K562 (cell line): ENCODE results near the gene OGT. TPM values are rescaled to one million over a fixed set of nuclear protein-coding genes. Genes with fewer than 3 reads are reported as not detected.
A peak's percentile ranks its signal among the peaks of the same experiment; 100 is the strongest.

Source experiments
- ATAC-seq: fragments of 200-7000 bp; cut with Tn5 transposase; 3 replicates; pipeline ENCODE4 v1.9.1; 2020; ENCODE audit warnings: moderate library complexity
- BruUV-seq: library from RNA; stranded (reverse); fragments of 400-500 nt; replicated peaks from 2 replicates; lab custom pipeline; 2021; lab: Mats Ljungman, UMichigan
- CTCF ChIA-PET: fragments of 300-600 bp; formaldehyde crosslinking; extraction: SDS; loops from one replicate; lab custom pipeline; 2021; ENCODE audit warnings: low intra/inter-chr PET ratio; lab: Yijun Ruan, JAX
- POLR2A ChIA-PET: fragments of 300-600, 350-650 bp; sonication (Branson Sonifier 250); formaldehyde crosslinking; extraction: SDS; loops from one replicate; lab custom pipeline; 2021; ENCODE audit warnings: antibody characterized with exemption, inconsistent platforms; lab: Yijun Ruan, JAX
- DNase-seq, 4 experiments: peaks; one replicate each; pipeline versions ENCODE4 v3.0.0 to v3.0.0-alpha.2; 2011 to 2018; ENCODE audit warnings: low spot score in 3 of 4, mixed read lengths in 3 of 4; ENCODE audit errors: extremely low read depth in 1 of 4
- FAIRE-seq: peaks from 2 replicates; lab custom pipeline; 2011; peaks lifted over from hg19 to GRCh38; lab: Jason Lieb, UNC
- H2AFZ ChIP-seq: 2 replicates; pipeline ENCODE4 v1.6.0; 2011; ENCODE audit warnings: low read depth, low read length, control low read depth, inconsistent platforms
- H3K27ac ChIP-seq: fragments of 200-600 bp; 3 replicates; pipeline ENCODE4 v1.8.0; 2011; ENCODE audit warnings: low read depth, mild to moderate bottlenecking, control low read depth, inconsistent platforms, low read length, moderate library complexity, mixed read lengths; ENCODE audit errors: extremely low read depth
- H3K27me3 ChIP-seq, 2 experiments: fragments of 300-600 bp in 1 of 2; 2 replicates in 1 of 2; 3 replicates in 1 of 2; pipeline versions ENCODE4 v1.6.0 to v1.8.0; 2011; ENCODE audit warnings: inconsistent platforms in 2 of 2, low read length in 2 of 2, mild to moderate bottlenecking in 1 of 2, mixed read lengths in 1 of 2, moderate library complexity in 1 of 2; ENCODE audit not compliant: control insufficient read depth in 2 of 2, insufficient read depth in 2 of 2
- H3K36me3 ChIP-seq: fragments of 300-600 bp; 3 replicates; pipeline ENCODE4 v1.8.0; 2011; ENCODE audit warnings: mild to moderate bottlenecking, low read length, inconsistent platforms; ENCODE audit not compliant: control insufficient read depth, insufficient read depth
- H3K4me1 ChIP-seq, 2 experiments: fragments of 200-600 bp in 1 of 2; replicated peaks in 1 of 2; 2 replicates in 1 of 2; 3 replicates in 1 of 2; pipeline versions ENCODE4 v1.5.1 to v1.8.0; 2011; ENCODE audit warnings: inconsistent platforms in 2 of 2, low read length in 2 of 2, mild to moderate bottlenecking in 1 of 2, mixed read lengths in 1 of 2, moderate library complexity in 1 of 2; ENCODE audit not compliant: control insufficient read depth in 2 of 2, insufficient read depth in 2 of 2
- H3K4me2 ChIP-seq: 2 replicates; pipeline ENCODE4 v1.6.1; 2011; ENCODE audit warnings: low read length, control low read depth, inconsistent platforms, mixed read lengths; ENCODE audit not compliant: insufficient read depth
- H3K4me3 ChIP-seq: fragments of 200-600 bp; sonication (generic), shearing (Covaris generic); 2 replicates; pipeline ENCODE4 v1.5.1; 2016; ENCODE audit warnings: control low read depth, inconsistent platforms
- H3K79me2 ChIP-seq: fragments of 200-600 bp; 3 replicates; pipeline ENCODE4 v1.8.0; 2011; ENCODE audit warnings: low read length, inconsistent platforms; ENCODE audit not compliant: control insufficient read depth, insufficient read depth
- H3K9ac ChIP-seq, 2 experiments: 2 replicates each; pipeline versions ENCODE4 v1.6.0 to v1.6.1; 2011; ENCODE audit warnings: low read depth in 2 of 2, low read length in 2 of 2, control low read depth in 1 of 2, inconsistent platforms in 1 of 2, mild to moderate bottlenecking in 1 of 2, mixed read lengths in 1 of 2; ENCODE audit not compliant: insufficient read depth in 1 of 2
- H3K9me1 ChIP-seq: one replicate; pipeline ENCODE4 v1.6.0; 2011; ENCODE audit warnings: inconsistent platforms, mild to moderate bottlenecking, low read length, moderate library complexity; ENCODE audit not compliant: control insufficient read depth, insufficient read depth
- H3K9me3 ChIP-seq: replicated peaks from 2 replicates; pipeline ENCODE4 v1.5.1; 2011; ENCODE audit warnings: low read depth, low read length, inconsistent platforms; ENCODE audit not compliant: control insufficient read depth, insufficient read depth
- H4K20me1 ChIP-seq: replicated peaks from 2 replicates; pipeline ENCODE4 v1.6.1; 2011; ENCODE audit warnings: low read length, inconsistent platforms, mixed read lengths; ENCODE audit not compliant: control insufficient read depth, insufficient read depth
- FOSL1 ChIP-seq: fragments of 200-800 bp; sonication (Bioruptor generic); conservative IDR thresholded peaks from 2 replicates; pipeline ENCODE4 v1.6.1; 2016; ENCODE audit warnings: missing genetic modification characterization, missing compliant biosample characterization
- ZFP36 ChIP-seq: fragments of 150-350 bp; IDR thresholded peaks from 2 replicates; pipeline ENCODE4 v1.6.1; 2018; ENCODE audit warnings: low read length, low read depth; ENCODE audit not compliant: partially characterized antibody
- WGBS: fragments of 100-300 bp; shearing (Covaris generic); methylation state at CpG from one replicate; pipeline ENCODE4 v1.1.6; 2016; ENCODE audit warnings: low coverage, mixed read lengths; ENCODE audit not compliant: insufficient coverage; ENCODE audit errors: missing lambda C conversion rate; 5-methylcytosine and 5-hydroxymethylcytosine counted together
- in situ Hi-C: fragments of 300-500 bp; cut with MboI; formaldehyde crosslinking; loops from 4 replicates; pipeline ENCODE4 v1.15.0; 2018; ENCODE audit warnings: inconsistent platforms, mixed read lengths
- intact Hi-C: fragments of 100-400 bp; cut with micrococcal nuclease; formaldehyde crosslinking; loops from 2 replicates; pipeline ENCODE4 v1.14.2; 2022
- polyA plus RNA-seq, 8 experiments: library from polyadenylated mRNA; depleted of rRNA in 4 of 8; stranded (reverse) in 5 of 8; unstranded in 3 of 8; fragments of >200 nt; fragmentation: Nextera tagmentation in 2 of 8; fragmentation: Illumina TruSeq in 1 of 8; extraction: Ambion mirVana in 2 of 8; extraction: Trizol in 1 of 8; gene quantifications; 2 replicates each; pipeline versions ENCODE4 v1.2.1 to v1.2.3, GENCODE V29; 2011 to 2014; ENCODE audit warnings: inconsistent platforms in 1 of 8, missing spikeins in 1 of 8
- total RNA-seq, 7 experiments: library from RNA; depleted of rRNA in 6 of 7; stranded (reverse); fragments of >200 nt in 6 of 7; fragmentation: Illumina TruSeq in 2 of 7; extraction: Trizol in 2 of 7; gene quantifications; 2 replicates each; pipeline versions ENCODE4 v1.2.1 to v1.2.3, GENCODE V29; 2011 to 2021; ENCODE audit warnings: low replicate concordance in 1 of 7
- TF ChIP-seq, protein P1 (sequence below), 2 experiments: fragments of 450-650 bp in 1 of 2; sonication (generic) in 1 of 2; formaldehyde crosslinking in 1 of 2; IDR thresholded peaks in 1 of 2; conservative IDR thresholded peaks in 1 of 2; 2 replicates each; pipeline versions ENCODE4 v1.6.1 to v1.8.1; 2016 to 2023; ENCODE audit warnings: mild to moderate bottlenecking in 2 of 2, moderate library complexity in 2 of 2, inconsistent platforms in 1 of 2, missing genetic modification reagents in 1 of 2
- TF ChIP-seq, protein P2 (sequence below): sonication (generic); formaldehyde crosslinking; IDR thresholded peaks from 2 replicates; pipeline ENCODE4 v1.8.0; 2022; ENCODE audit warnings: mild to moderate bottlenecking, missing genetic modification reagents

The OGT gene
- total and polyA plus RNA-seq, 9 of the 15 experiments (the other 6 are each of a cell fraction or from before 2014, with no cell fraction given): 38.9 to 347 (median 117) TPM

DNA sequence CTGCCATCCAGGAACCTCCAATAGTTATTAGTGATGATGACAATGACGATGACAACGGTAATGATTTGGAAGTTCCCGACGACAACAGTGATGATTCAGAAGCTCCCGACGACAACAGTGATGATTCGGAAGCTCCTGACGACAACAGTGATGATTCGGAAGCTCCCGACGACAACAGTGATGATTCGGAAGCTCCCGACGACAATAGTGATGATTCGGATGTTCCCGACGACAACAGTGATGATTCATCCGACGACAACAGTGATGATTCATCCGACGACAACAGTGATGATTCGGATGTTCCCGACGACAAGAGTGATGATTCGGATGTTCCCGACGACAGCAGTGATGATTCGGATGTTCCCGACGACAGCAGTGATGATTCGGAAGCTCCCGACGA is 70.7 kb downstream of the OGT start:
- DNase-seq: no peak
- Histone ChIP-seq H3K27me3 (no peaks in the 10 kb centered on the region), H3K9ac (no peak overlapping the region), H3K27ac (no peak overlapping the region), H3K9me3 (no peaks in the 10 kb centered on the region), H2AFZ (no peak overlapping the region), H3K4me1 (no peaks in the 10 kb centered on the region; a peak in 1 of 5 replicates), H3K36me3 (peaks cover 4% of the 10 kb centered on the region; the same call in 1 of the 3 replicates), H3K4me2 (no peak overlapping the region), H3K79me2 (no peaks in the 10 kb centered on the region), H3K4me3 (no peak overlapping the region), H4K20me1 (no peaks in the 10 kb centered on the region), H3K9me1 (no peaks in the 10 kb centered on the region)
- no TSS peak for BruUV-seq
- no peak for ATAC-seq
- ChIA-PET POLR2A (no interaction called here), CTCF (no interaction called here)
- FAIRE-seq: no peak
- 74% methylated on average over 11 of the region's 33 CpGs for WGBS
- intact Hi-C loops: no loop called here
- TF ChIP-seq, protein P1, sequence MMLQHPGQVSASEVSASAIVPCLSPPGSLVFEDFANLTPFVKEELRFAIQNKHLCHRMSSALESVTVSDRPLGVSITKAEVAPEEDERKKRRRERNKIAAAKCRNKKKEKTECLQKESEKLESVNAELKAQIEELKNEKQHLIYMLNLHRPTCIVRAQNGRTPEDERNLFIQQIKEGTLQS (IDR thresholded peaks at IDR 0.05): peak; percentile 51
- TF ChIP-seq, protein P1 (CRISPR knock-in tag; conservative IDR thresholded peaks at IDR 0.05): no peak
- TF ChIP-seq ZFP36 (no peak), FOSL1 (tag) (0 out of 2 replicates have a peak, but pooled peaks have one; percentile 15)
- TF ChIP-seq, protein P2, sequence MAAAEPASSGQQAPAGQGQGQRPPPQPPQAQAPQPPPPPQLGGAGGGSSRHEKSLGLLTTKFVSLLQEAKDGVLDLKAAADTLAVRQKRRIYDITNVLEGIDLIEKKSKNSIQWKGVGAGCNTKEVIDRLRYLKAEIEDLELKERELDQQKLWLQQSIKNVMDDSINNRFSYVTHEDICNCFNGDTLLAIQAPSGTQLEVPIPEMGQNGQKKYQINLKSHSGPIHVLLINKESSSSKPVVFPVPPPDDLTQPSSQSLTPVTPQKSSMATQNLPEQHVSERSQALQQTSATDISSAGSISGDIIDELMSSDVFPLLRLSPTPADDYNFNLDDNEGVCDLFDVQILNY (CRISPR knock-in tag): no peak
- in situ Hi-C loops: no loop called here
